Measurements from ENCODE around the gene TMPRSS3. TPM values are rescaled to one million over a fixed set of nuclear protein-coding genes. Genes with fewer than 3 reads are reported as not detected.

Gene TMPRSS3
- total and polyA plus RNA-seq, 8 donors, result 0.43 to 4.8 (median 0.81) TPM

GRCh38 chr21:42346441-42346840, 49.4 kb downstream of the TMPRSS3 start:
- ATAC-seq (no peak), DNase-seq (no peak)
- no peak for TF ChIP-seq CTCF (IDR thresholded peaks at IDR 0.05)
- no peaks in the 10 kb centered on the region for H3K36me3 ChIP-seq
- no peak overlapping the region for H3K4me3 ChIP-seq
- H3K27me3 ChIP-seq, result peaks cover 0 to 7% of the 10 kb centered on the region in 2 donors
- no peaks in the 10 kb centered on the region for H3K9me3 ChIP-seq
- H3K4me1 ChIP-seq, result no peaks in the 10 kb centered on the region
- intact Hi-C loops (cut with DNase I), result no loop called here
- H3K27ac ChIP-seq, result no peak overlapping the region

GRCh38 chr21:42344631-42345030, 51.2 kb downstream of the TMPRSS3 start:
- Histone ChIP-seq H3K36me3 (no peaks in the 10 kb centered on the region), H3K4me3 (no peak overlapping the region), H3K27me3 (peaks cover 0 to 7% of the 10 kb centered on the region in 2 donors), H3K9me3 (no peaks in the 10 kb centered on the region), H3K4me1 (no peaks in the 10 kb centered on the region), H3K27ac (no peak overlapping the region)
- DNase-seq, result no peak
- TF ChIP-seq CTCF (IDR thresholded peaks at IDR 0.05), result no peak
- ATAC-seq, result no peak
- intact Hi-C loops (cut with DNase I), result no loop called here

GRCh38 chr21:42343963-42344510, 51.8 kb downstream of the TMPRSS3 start:
- Histone ChIP-seq H3K27me3 (peaks cover 0 to 7% of the 10 kb centered on the region in 2 donors), H3K4me3 (no peak overlapping the region), H3K27ac (no peak overlapping the region), H3K36me3 (no peaks in the 10 kb centered on the region), H3K4me1 (no peaks in the 10 kb centered on the region), H3K9me3 (no peaks in the 10 kb centered on the region)
- TF ChIP-seq CTCF (IDR thresholded peaks at IDR 0.05), result no peak
- intact Hi-C loops (cut with DNase I), result no loop called here
- no peak for ATAC-seq
- DNase-seq, result no peak

- Histone ChIP-seq H3K36me3 (no peaks in the 10 kb centered on the region), H3K4me1 (peaks cover 0 to under 1% of the 10 kb centered on the region in 2 donors), H3K27ac (no peak overlapping the region), H3K4me3 (no peak overlapping the region), H3K27me3 (peaks cover 0 to 7% of the 10 kb centered on the region in 2 donors), H3K9me3 (no peaks in the 10 kb centered on the region)
- intact Hi-C loops (cut with DNase I), result no loop called here
- no peak for ATAC-seq
- no peak for TF ChIP-seq CTCF (IDR thresholded peaks at IDR 0.05)
- DNase-seq, result no peak
Measured at GRCh38 chr21:42343556-42343955, 52.3 kb downstream of the TMPRSS3 start.

- no peak for ATAC-seq
- intact Hi-C loops (cut with DNase I), result no loop called here
- Histone ChIP-seq H3K4me3 (no peak overlapping the region), H3K27ac (no peak overlapping the region), H3K9me3 (no peaks in the 10 kb centered on the region), H3K27me3 (peaks cover 0 to 7% of the 10 kb centered on the region in 2 donors), H3K4me1 (peaks cover 0 to 5% of the 10 kb centered on the region in 2 donors), H3K36me3 (no peaks in the 10 kb centered on the region)
- TF ChIP-seq CTCF (IDR thresholded peaks at IDR 0.05), result no peak
- no peak for DNase-seq
Measured at GRCh38 chr21:42343101-42343500, 52.8 kb downstream of the TMPRSS3 start.

All from left lung (tissue), 10 donors.